H1 (cell line): ENCODE results near the gene SAMM50. TPM values are rescaled to one million over a fixed set of nuclear protein-coding genes. Genes with fewer than 3 reads are reported as not detected.

Source experiments
- BACH1 ChIP-seq: IDR thresholded peaks from 2 replicates; pipeline ENCODE4 v1.6.1; 2012; ENCODE audit warnings: low read length, improper control_type of control experiment
- CTCF ChIP-seq, 3 experiments: IDR thresholded peaks; 1 replicate in 2 of 3; 2 replicates in 1 of 3; pipeline versions ENCODE4 v1.5.1 to v1.6.1; 2011; ENCODE audit warnings: low read length in 3 of 3, mild to moderate bottlenecking in 3 of 3, inconsistent platforms in 2 of 3, low read depth in 1 of 3, moderate library complexity in 1 of 3; ENCODE audit not compliant: insufficient read depth in 1 of 3; ENCODE audit errors: control extremely low read depth in 1 of 3
- EZH2 ChIP-seq: fragments of 200-600 bp; sonication (generic); IDR thresholded peaks from 2 replicates; pipeline ENCODE4 v1.7.1; 2012; ENCODE audit warnings: low read depth, mild to moderate bottlenecking, moderate library complexity, low read length, inconsistent platforms; ENCODE audit not compliant: severe bottlenecking
- RBBP5 ChIP-seq: IDR thresholded peaks from 2 replicates; pipeline ENCODE4 v1.7.1; 2012; ENCODE audit warnings: low read depth, mild to moderate bottlenecking, inconsistent platforms, low read length, moderate library complexity, borderline replicate concordance
- RNF2 ChIP-seq: fragments of 200-900, 300-1000 bp; sonication (generic); IDR thresholded peaks from 2 replicates; pipeline ENCODE4 v1.7.1; 2016; ENCODE audit warnings: borderline replicate concordance, low read depth, mild to moderate bottlenecking, antibody characterized with exemption, low read length; ENCODE audit not compliant: poor library complexity, severe bottlenecking; ENCODE audit errors: missing control alignments
- SUZ12 ChIP-seq: fragments of 200-600 bp; sonication (generic); IDR thresholded peaks from 2 replicates; pipeline ENCODE4 v1.6.1; 2012; ENCODE audit warnings: mild to moderate bottlenecking, inconsistent platforms, low read length, moderate library complexity, mixed read lengths
- polyA plus RNA-seq, 7 experiments: library from polyadenylated mRNA; depleted of rRNA in 3 of 7; stranded (reverse) in 5 of 7; unstranded in 2 of 7; fragments of >200 nt in 5 of 7; fragments of 200-250 nt in 2 of 7; gene quantifications; 1 replicate in 5 of 7; 2 replicates in 1 of 7; 4 replicates in 1 of 7; pipeline versions ENCODE4 v1.2.1 to v1.2.3, GENCODE V29; 2011 to 2013; ENCODE audit warnings: missing spikeins in 2 of 7, mixed read lengths in 2 of 7
- total RNA-seq: library from RNA; stranded (reverse); fragmentation: NEBNext Ultra II Directional; extraction: Animal tissue kit (Norgen Biotek cat#: 25700); gene quantifications from 2 replicates; pipeline ENCODE4 v1.2.1, GENCODE V29; 2021
- TF ChIP-seq, protein P1 (sequence below): IDR thresholded peaks from 2 replicates; pipeline ENCODE4 v1.6.1; 2012; ENCODE audit warnings: inconsistent platforms

SAMM50 gene
- total and polyA plus RNA-seq, 2 of the 8 experiments (the other 6 are each of a cell fraction or from before 2014, with no cell fraction given) = 45.4 to 70.3 TPM

DNA sequence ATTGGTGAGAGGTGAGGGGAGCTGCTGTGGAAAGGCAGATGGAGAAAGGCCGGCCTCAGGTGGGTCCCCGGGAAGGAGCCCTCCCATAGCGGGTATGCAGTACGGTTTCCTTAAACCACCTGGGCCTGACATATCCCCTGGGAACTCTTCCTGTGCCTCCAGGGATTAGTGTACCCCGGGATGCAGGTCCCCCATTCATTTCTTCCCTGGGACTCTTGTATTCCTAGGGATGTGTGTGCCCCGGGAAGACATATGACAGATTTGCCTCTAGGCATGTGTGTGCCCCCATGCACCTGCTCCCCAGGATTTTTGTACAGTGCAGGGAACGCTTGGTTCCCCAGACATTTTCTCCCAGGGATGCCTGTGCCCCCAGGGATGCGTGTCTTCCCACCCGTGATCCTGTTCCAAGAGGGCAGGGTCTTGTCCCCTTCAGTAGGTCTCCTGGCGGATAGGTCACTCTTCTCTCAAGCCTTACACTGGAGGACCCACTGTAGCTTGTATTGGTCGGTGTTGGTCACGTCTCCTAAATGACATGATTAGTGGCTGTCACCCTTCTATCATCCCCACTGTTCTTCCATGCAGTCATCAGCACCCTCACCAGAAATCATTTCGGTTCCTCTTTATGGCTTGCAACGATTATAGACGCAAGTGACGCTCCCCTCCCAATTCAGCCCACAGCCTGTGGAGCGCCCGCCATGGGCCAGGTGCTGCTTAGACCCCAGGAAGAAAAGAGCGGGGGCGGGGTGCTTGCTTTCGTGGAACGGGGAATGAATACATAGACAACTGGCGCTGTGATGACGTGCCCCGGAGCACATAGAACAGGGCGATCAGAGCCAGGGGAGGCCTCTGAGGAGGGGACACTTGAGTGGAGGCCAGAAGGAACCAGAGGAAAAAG is 70.2 kb downstream of the SAMM50 start (continued):
- no peak for TF ChIP-seq EZH2
- no peak for TF ChIP-seq SUZ12
- TF ChIP-seq CTCF (IDR thresholded peaks at IDR 0.05; ENCODE audit: control extremely low read depth in 1 of 3, insufficient read depth in 1 of 3, low read depth in 1 of 3, low read length in 3 of 3) = no peak
- no peak for TF ChIP-seq RNF2
- TF ChIP-seq RBBP5 = no peak
- no peak for TF ChIP-seq BACH1
- TF ChIP-seq, protein P1, sequence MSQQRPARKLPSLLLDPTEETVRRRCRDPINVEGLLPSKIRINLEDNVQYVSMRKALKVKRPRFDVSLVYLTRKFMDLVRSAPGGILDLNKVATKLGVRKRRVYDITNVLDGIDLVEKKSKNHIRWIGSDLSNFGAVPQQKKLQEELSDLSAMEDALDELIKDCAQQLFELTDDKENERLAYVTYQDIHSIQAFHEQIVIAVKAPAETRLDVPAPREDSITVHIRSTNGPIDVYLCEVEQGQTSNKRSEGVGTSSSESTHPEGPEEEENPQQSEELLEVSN = no peak
